Endothelial cell of umbilical vein (primary cell): Measurements from ENCODE around the gene SLC10A7. TPM values are rescaled to one million over a fixed set of nuclear protein-coding genes. Genes with fewer than 3 reads are reported as not detected.

Experiments
- BruUV-seq: library from RNA; stranded (reverse); fragments of 400-500 nt; replicated peaks from 2 replicates; lab custom pipeline; 2021; lab: Mats Ljungman, UMichigan
- CTCF ChIA-PET: fragments of 300-600, 350-600 bp; sonication (Branson Sonifier 250); formaldehyde crosslinking; loops from one replicate; lab custom pipeline; 2021; ENCODE audit warnings: antibody characterized with exemption, inconsistent platforms; lab: Charles Lee
- POLR2A ChIA-PET: fragments of 300-600, 350-600 bp; sonication (Branson Sonifier 250); formaldehyde crosslinking; loops from one replicate; lab custom pipeline; 2021; ENCODE audit warnings: antibody characterized with exemption, inconsistent platforms; lab: Charles Lee
- DNase-seq: peaks from one replicate; pipeline ENCODE4 v3.0.0-alpha.2; 2011; ENCODE audit warnings: low read depth, low spot score
- FAIRE-seq: peaks from 2 replicates; lab custom pipeline; 2011; peaks lifted over from hg19 to GRCh38; lab: Jason Lieb, UNC
- H2AFZ ChIP-seq: 2 replicates; pipeline ENCODE4 v1.6.0; 2012; ENCODE audit warnings: low read depth, low read length, control low read depth, inconsistent platforms
- H3K27ac ChIP-seq: 2 replicates; pipeline ENCODE4 v1.5.1; 2011; ENCODE audit warnings: low read depth, mild to moderate bottlenecking, control low read depth, low read length, moderate library complexity; ENCODE audit not compliant: insufficient read depth
- H3K27me3 ChIP-seq, 2 experiments: 2 replicates each; pipeline versions ENCODE4 v1.6.0 to v1.6.1; 2011; ENCODE audit warnings: low read length in 2 of 2, mixed read lengths in 1 of 2; ENCODE audit not compliant: control insufficient read depth in 2 of 2, insufficient read depth in 2 of 2
- H3K36me3 ChIP-seq, 2 experiments: 2 replicates in 1 of 2; 3 replicates in 1 of 2; pipeline ENCODE4 v1.5.1; 2011; ENCODE audit warnings: low read length in 2 of 2, mild to moderate bottlenecking in 1 of 2, moderate library complexity in 1 of 2; ENCODE audit not compliant: control insufficient read depth in 2 of 2, insufficient read depth in 2 of 2; ENCODE audit errors: extremely low read depth in 1 of 2
- H3K4me1 ChIP-seq: 3 replicates; pipeline ENCODE4 v1.5.1; 2011; ENCODE audit warnings: mild to moderate bottlenecking, low read length; ENCODE audit not compliant: control insufficient read depth, insufficient read depth; ENCODE audit errors: extremely low read depth
- H3K4me2 ChIP-seq: 2 replicates; pipeline ENCODE4 v1.6.1; 2011; ENCODE audit warnings: low read length, control low read depth, mixed read lengths; ENCODE audit not compliant: insufficient read depth
- H3K4me3 ChIP-seq, 3 experiments: fragments of 200-600 bp in 1 of 3; sonication (generic), shearing (Covaris generic) in 1 of 3; replicated peaks in 1 of 3; 2 replicates each; pipeline ENCODE4 v1.5.1; 2011 to 2016; ENCODE audit warnings: control low read depth in 3 of 3, low read length in 3 of 3, mild to moderate bottlenecking in 2 of 3, inconsistent platforms in 1 of 3, low read depth in 1 of 3, moderate library complexity in 1 of 3; ENCODE audit not compliant: insufficient read depth in 1 of 3
- H3K79me2 ChIP-seq: 2 replicates; pipeline ENCODE4 v1.6.0; 2012; ENCODE audit warnings: low read length, inconsistent platforms; ENCODE audit not compliant: control insufficient read depth, insufficient read depth
- H3K9ac ChIP-seq: replicated peaks from 2 replicates; pipeline ENCODE3; 2011; ENCODE audit warnings: low read length, control low read depth; ENCODE audit not compliant: insufficient read depth; ENCODE audit errors: extremely low read depth
- H3K9me1 ChIP-seq: replicated peaks from 3 replicates; pipeline ENCODE4 v1.6.0; 2011; ENCODE audit warnings: mild to moderate bottlenecking, low read length; ENCODE audit not compliant: control insufficient read depth, insufficient read depth; ENCODE audit errors: extremely low read depth
- H3K9me3 ChIP-seq: replicated peaks from 2 replicates; pipeline ENCODE4 v1.5.1; 2012; ENCODE audit warnings: low read length, inconsistent platforms; ENCODE audit not compliant: control insufficient read depth, insufficient read depth
- H4K20me1 ChIP-seq: replicated peaks from 2 replicates; pipeline ENCODE3; 2011; ENCODE audit warnings: mild to moderate bottlenecking, low read length; ENCODE audit not compliant: control insufficient read depth, insufficient read depth; ENCODE audit errors: extremely low read depth
- CTCF ChIP-seq, 2 donors: IDR thresholded peaks; 1 replicate in 1 of 2; 2 replicates in 1 of 2; pipeline ENCODE4 v1.5.1; 2011; ENCODE audit warnings: low read length in 2 of 2, mild to moderate bottlenecking in 2 of 2, moderate library complexity in 2 of 2, control low read depth in 1 of 2, inconsistent platforms in 1 of 2, low read depth in 1 of 2; ENCODE audit not compliant: insufficient read depth in 1 of 2; ENCODE audit errors: extremely low read depth in 1 of 2
- EZH2 ChIP-seq: IDR thresholded peaks from 2 replicates; pipeline ENCODE4 v1.6.1; 2012; ENCODE audit warnings: borderline replicate concordance, low read depth, mild to moderate bottlenecking, moderate library complexity, low read length, inconsistent platforms; ENCODE audit not compliant: severe bottlenecking
- FOS ChIP-seq: IDR thresholded peaks from 2 replicates; pipeline ENCODE4 v1.6.1; 2011; ENCODE audit warnings: mild to moderate bottlenecking, low read length, moderate library complexity, borderline replicate concordance; ENCODE audit not compliant: insufficient read depth
- GATA2 ChIP-seq: IDR thresholded peaks from 2 replicates; pipeline ENCODE4 v1.7.0; 2011; ENCODE audit warnings: low read depth, mild to moderate bottlenecking, moderate library complexity, mixed read lengths, low read length; ENCODE audit not compliant: insufficient read length, insufficient read depth
- JUN ChIP-seq: IDR thresholded peaks from 2 replicates; pipeline ENCODE4 v1.6.1; 2011; ENCODE audit warnings: borderline replicate concordance, low read depth; ENCODE audit not compliant: insufficient read length, insufficient read depth
- MAX ChIP-seq: IDR thresholded peaks from 2 replicates; pipeline ENCODE4 v1.6.1; 2011; ENCODE audit not compliant: insufficient read depth, insufficient read length
- MYC ChIP-seq: IDR thresholded peaks from one replicate; pipeline ENCODE4 v1.6.1; 2011; ENCODE audit warnings: mild to moderate bottlenecking, low read depth, low read length
- POLR2A ChIP-seq: IDR thresholded peaks from 2 replicates; pipeline ENCODE4 v1.6.1; 2012; ENCODE audit warnings: low read depth, mild to moderate bottlenecking, control low read depth, low read length
- POLR2AphosphoS5 ChIP-seq: IDR thresholded peaks from 2 replicates; pipeline ENCODE4 v1.6.1; 2012; ENCODE audit warnings: low read depth, mild to moderate bottlenecking, control low read depth, low read length, moderate library complexity; ENCODE audit not compliant: insufficient read depth
- dilution Hi-C: fragments of 300-500 bp; cut with MboI; formaldehyde crosslinking; loops from one replicate; pipeline ENCODE4 v1.15.0; 2019; ENCODE audit warnings: low sequenced_read_pairs; ENCODE audit not compliant: extremely low pct_ligation_motif_present
- intact Hi-C: fragments of 100-400 bp; cut with micrococcal nuclease; formaldehyde crosslinking; loops from one replicate; pipeline ENCODE4 v1.10.0; 2022
- polyA plus RNA-seq, 4 experiments: library from polyadenylated mRNA; depleted of rRNA in 3 of 4; stranded (reverse) in 3 of 4; unstranded in 1 of 4; fragments of >200 nt; gene quantifications; 2 replicates each; pipeline versions ENCODE4 v1.2.1 to v1.2.3, GENCODE V29; 2011 to 2012; ENCODE audit warnings: missing spikeins in 1 of 4
- total RNA-seq: library from RNA; stranded (reverse); gene quantifications from 2 replicates; pipeline ENCODE4 v1.2.3, GENCODE V29; 2021

SLC10A7 gene
- total and polyA plus RNA-seq, 2 donors (not counting 3 experiments of a cell fraction or from before 2014, with no cell fraction given): 13.6 to 20.4 TPM

- H2AFZ ChIP-seq: no peak overlapping the region
- no peaks in the 10 kb centered on the region for H3K79me2 ChIP-seq
- no peaks in the 10 kb centered on the region for H3K4me1 ChIP-seq
- dilution Hi-C loops: no loop called here
- peaks cover 5 to 12% of the 10 kb centered on the region in 2 experiments for H3K27me3 ChIP-seq
- no peaks in the 10 kb centered on the region for H3K9me3 ChIP-seq
- H3K4me3 ChIP-seq: no peak overlapping the region
- H3K9ac ChIP-seq: no peak overlapping the region
- FAIRE-seq: no peak
- H4K20me1 ChIP-seq: no peaks in the 10 kb centered on the region
- BruUV-seq: no TSS peak
- TF ChIP-seq GATA2 (no peak), JUN (no peak), FOS (no peak), MYC (no peak), POLR2AphosphoS5 (no peak), MAX (no peak), POLR2A (no peak), CTCF (IDR thresholded peaks at IDR 0.05; ENCODE audit: extremely low read depth in 1 of 2, insufficient read depth in 1 of 2, low read depth in 1 of 2, low read length in 2 of 2) (no peak), EZH2 (no peak)
- CTCF ChIA-PET: no interaction called here
- POLR2A ChIA-PET: no interaction called here
- H3K9me1 ChIP-seq: no peaks in the 10 kb centered on the region
- H3K4me2 ChIP-seq: no peak overlapping the region
- DNase-seq: no peak
- intact Hi-C loops: no loop called here
- no peaks in the 10 kb centered on the region for H3K36me3 ChIP-seq
- H3K27ac ChIP-seq: no peak overlapping the region
Observed at GRCh38 chr4:146534178-146534577, 12.4 kb upstream of the SLC10A7 start.
